WTC11 (cell line): ENCODE measurements around the gene IMPDH1. TPM values are rescaled to one million over a fixed set of nuclear protein-coding genes. Genes with fewer than 3 reads are reported as not detected.

Experiments used
- ATAC-seq: fragments of 200-7000 bp; cut with Tn5 transposase; 2 replicates; pipeline ENCODE4 v1.10.0; 2021; ENCODE audit warnings: mild to moderate bottlenecking, moderate library complexity
- CTCF ChIA-PET: fragments of 300-600 bp; sonication (Branson Sonifier 250); formaldehyde crosslinking; loops from one replicate; lab custom pipeline; 2021; ENCODE audit warnings: antibody characterized with exemption; lab: Charles Lee
- POLR2A ChIA-PET: fragments of 350-600 bp; sonication (Branson Sonifier 250); formaldehyde crosslinking; loops from one replicate; lab custom pipeline; 2021; ENCODE audit warnings: antibody characterized with exemption; lab: Charles Lee
- DNase-seq: peaks from one replicate; pipeline ENCODE4 v3.0.0; 2021; ENCODE audit warnings: low spot score
- H3K27ac Mint-ChIP-seq: 2 replicates; pipeline ENCODE4 v1.8.0; 2021; ENCODE audit warnings: mixed read lengths
- H3K27me3 Mint-ChIP-seq: 2 replicates; pipeline ENCODE4 v1.8.0; 2021; ENCODE audit warnings: low read depth, mild to moderate bottlenecking, moderate library complexity, mixed read lengths
- H3K36me3 Mint-ChIP-seq: 2 replicates; pipeline ENCODE4 v1.8.0; 2021; ENCODE audit warnings: mixed read lengths
- H3K4me1 Mint-ChIP-seq: 2 replicates; pipeline ENCODE4 v1.8.0; 2022; ENCODE audit warnings: mixed read lengths
- H3K4me3 Mint-ChIP-seq: 2 replicates; pipeline ENCODE4 v1.8.0; 2021; ENCODE audit warnings: mild to moderate bottlenecking, moderate library complexity, mixed read lengths
- H3K9me3 Mint-ChIP-seq: 2 replicates; pipeline ENCODE4 v1.8.0; 2021; ENCODE audit warnings: mixed read lengths
- ELF4 ChIP-seq: sonication (generic); formaldehyde crosslinking; IDR thresholded peaks from 2 replicates; pipeline ENCODE4 v1.8.1; 2022; ENCODE audit warnings: low read depth, mild to moderate bottlenecking, moderate library complexity, missing genetic modification reagents
- HMGA2 ChIP-seq: fragments of 250-450 bp; sonication (Bioruptor Pico); IDR thresholded peaks from 2 replicates; pipeline ENCODE4 v1.4.0; 2021; ENCODE audit warnings: mild to moderate bottlenecking, moderate library complexity
- JAZF1 ChIP-seq: fragments of 250-450 bp; sonication (Bioruptor Pico); IDR thresholded peaks from 2 replicates; pipeline ENCODE4 v1.9.0; 2021; ENCODE audit warnings: moderate library complexity, mild to moderate bottlenecking, inconsistent platforms
- KAT7 ChIP-seq: sonication (generic); formaldehyde crosslinking; IDR thresholded peaks from 2 replicates; pipeline ENCODE4 v1.8.1; 2023; ENCODE audit warnings: missing genetic modification reagents, mild to moderate bottlenecking, borderline replicate concordance
- MLX ChIP-seq: sonication (generic); formaldehyde crosslinking; IDR thresholded peaks from 2 replicates; pipeline ENCODE4 v1.8.1; 2023; ENCODE audit warnings: mild to moderate bottlenecking, missing genetic modification reagents, moderate library complexity
- MYBL2 ChIP-seq: sonication (generic); formaldehyde crosslinking; IDR thresholded peaks from 2 replicates; pipeline ENCODE4 v1.8.1; 2023; ENCODE audit warnings: mild to moderate bottlenecking, moderate library complexity, missing genetic modification reagents
- NFATC4 ChIP-seq: fragments of 250-450 bp; sonication (Bioruptor Pico); IDR thresholded peaks from 2 replicates; pipeline ENCODE4 v1.9.0; 2021; ENCODE audit warnings: mild to moderate bottlenecking
- NFYB ChIP-seq: sonication (generic); formaldehyde crosslinking; conservative IDR thresholded peaks from 2 replicates; pipeline ENCODE4 v1.8.0; 2022; ENCODE audit warnings: low read depth, missing genetic modification reagents
- NR2C2 ChIP-seq: sonication (generic); formaldehyde crosslinking; IDR thresholded peaks from 2 replicates; pipeline ENCODE4 v1.8.0; 2022; ENCODE audit warnings: mild to moderate bottlenecking, missing genetic modification reagents
- NR3C1 ChIP-seq: sonication (generic); formaldehyde crosslinking; conservative IDR thresholded peaks from 2 replicates; pipeline ENCODE4 v1.8.1; 2023; ENCODE audit warnings: low read depth, mild to moderate bottlenecking, missing genetic modification reagents
- SMAD4 ChIP-seq: sonication (generic); formaldehyde crosslinking; IDR thresholded peaks from 2 replicates; pipeline ENCODE4 v1.8.0; 2022; ENCODE audit warnings: mild to moderate bottlenecking, missing genetic modification reagents
- TEAD4 ChIP-seq: sonication (generic); formaldehyde crosslinking; IDR thresholded peaks from 2 replicates; pipeline ENCODE4 v1.8.0; 2022; ENCODE audit warnings: mild to moderate bottlenecking, missing genetic modification reagents
- ZMAT4 ChIP-seq: fragments of 250-450 bp; sonication (Bioruptor Pico); IDR thresholded peaks from 2 replicates; pipeline ENCODE4 v1.9.0; 2021; ENCODE audit warnings: mild to moderate bottlenecking
- ZNF416 ChIP-seq: fragments of 250-450 bp; sonication (Bioruptor Pico); IDR thresholded peaks from 2 replicates; pipeline ENCODE4 v1.9.0; 2021; ENCODE audit warnings: mild to moderate bottlenecking, inconsistent platforms
- ZNF423 ChIP-seq: fragments of 250-450 bp; sonication (Bioruptor Pico); IDR thresholded peaks from 2 replicates; pipeline ENCODE4 v2.1.2; 2022; ENCODE audit warnings: mild to moderate bottlenecking, moderate library complexity
- total RNA-seq: library from RNA; stranded (reverse); gene quantifications from 3 replicates; pipeline ENCODE4 v1.2.3, GENCODE V29; 2021
- TF ChIP-seq, protein P1 (sequence below): sonication (generic); formaldehyde crosslinking; IDR thresholded peaks from 2 replicates; pipeline ENCODE4 v1.8.0; 2023; ENCODE audit warnings: mild to moderate bottlenecking, missing genetic modification reagents
- TF ChIP-seq, protein P2 (sequence below): sonication (generic); formaldehyde crosslinking; IDR thresholded peaks from 2 replicates; pipeline ENCODE4 v1.8.0; 2022; ENCODE audit warnings: mild to moderate bottlenecking, missing genetic modification reagents
- TF ChIP-seq, protein P3 (sequence below): sonication (generic); formaldehyde crosslinking; IDR thresholded peaks from 2 replicates; pipeline ENCODE4 v1.8.1; 2022; ENCODE audit warnings: mild to moderate bottlenecking, moderate library complexity, missing genetic modification reagents
- TF ChIP-seq, protein P4 (sequence below): sonication (generic); formaldehyde crosslinking; conservative IDR thresholded peaks from 2 replicates; pipeline ENCODE4 v1.8.1; 2023; ENCODE audit warnings: mild to moderate bottlenecking, low read depth, missing genetic modification reagents, moderate library complexity

IMPDH1 gene
- total RNA-seq, 1 experiment from 2014 or later = 54.2 TPM

- ATAC-seq (no peak), DNase-seq (no peak)
- ChIA-PET POLR2A (interaction anchor here (0.6 kb wide), 2 partner anchors 48 to 274 kb away, joined by 3 read pairs; no protein-coding TSS in a partner anchor), CTCF (interaction anchor here (0.6 to 4.4 kb wide), 15 partner anchors 8 to 176 kb away, joined by 3 to 47 read pairs (median 5); no protein-coding TSS in a partner anchor)
- peak overlapping the region; percentile 70 for H3K4me3 Mint-ChIP-seq
- TF ChIP-seq, protein P1, sequence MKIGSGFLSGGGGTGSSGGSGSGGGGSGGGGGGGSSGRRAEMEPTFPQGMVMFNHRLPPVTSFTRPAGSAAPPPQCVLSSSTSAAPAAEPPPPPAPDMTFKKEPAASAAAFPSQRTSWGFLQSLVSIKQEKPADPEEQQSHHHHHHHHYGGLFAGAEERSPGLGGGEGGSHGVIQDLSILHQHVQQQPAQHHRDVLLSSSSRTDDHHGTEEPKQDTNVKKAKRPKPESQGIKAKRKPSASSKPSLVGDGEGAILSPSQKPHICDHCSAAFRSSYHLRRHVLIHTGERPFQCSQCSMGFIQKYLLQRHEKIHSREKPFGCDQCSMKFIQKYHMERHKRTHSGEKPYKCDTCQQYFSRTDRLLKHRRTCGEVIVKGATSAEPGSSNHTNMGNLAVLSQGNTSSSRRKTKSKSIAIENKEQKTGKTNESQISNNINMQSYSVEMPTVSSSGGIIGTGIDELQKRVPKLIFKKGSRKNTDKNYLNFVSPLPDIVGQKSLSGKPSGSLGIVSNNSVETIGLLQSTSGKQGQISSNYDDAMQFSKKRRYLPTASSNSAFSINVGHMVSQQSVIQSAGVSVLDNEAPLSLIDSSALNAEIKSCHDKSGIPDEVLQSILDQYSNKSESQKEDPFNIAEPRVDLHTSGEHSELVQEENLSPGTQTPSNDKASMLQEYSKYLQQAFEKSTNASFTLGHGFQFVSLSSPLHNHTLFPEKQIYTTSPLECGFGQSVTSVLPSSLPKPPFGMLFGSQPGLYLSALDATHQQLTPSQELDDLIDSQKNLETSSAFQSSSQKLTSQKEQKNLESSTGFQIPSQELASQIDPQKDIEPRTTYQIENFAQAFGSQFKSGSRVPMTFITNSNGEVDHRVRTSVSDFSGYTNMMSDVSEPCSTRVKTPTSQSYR = no peak
- TF ChIP-seq MLX (CRISPR knock-in tag) (no peak), KAT7 (no peak), TEAD4 (CRISPR knock-in tag) (no peak), ZMAT4 (CRISPR knock-in tag) (no peak), NR2C2 (CRISPR knock-in tag) (no peak), NR3C1 (CRISPR knock-in tag) (no peak), MYBL2 (CRISPR knock-in tag) (no peak), HMGA2 (CRISPR knock-in tag) (no peak), ELF4 (CRISPR knock-in tag) (no peak), JAZF1 (no peak), NFYB (no peak), SMAD4 (CRISPR knock-in tag) (no peak), ZNF423 (CRISPR knock-in tag) (no peak), NFATC4 (no peak), ZNF416 (CRISPR knock-in tag) (no peak)
- TF ChIP-seq, protein P2, sequence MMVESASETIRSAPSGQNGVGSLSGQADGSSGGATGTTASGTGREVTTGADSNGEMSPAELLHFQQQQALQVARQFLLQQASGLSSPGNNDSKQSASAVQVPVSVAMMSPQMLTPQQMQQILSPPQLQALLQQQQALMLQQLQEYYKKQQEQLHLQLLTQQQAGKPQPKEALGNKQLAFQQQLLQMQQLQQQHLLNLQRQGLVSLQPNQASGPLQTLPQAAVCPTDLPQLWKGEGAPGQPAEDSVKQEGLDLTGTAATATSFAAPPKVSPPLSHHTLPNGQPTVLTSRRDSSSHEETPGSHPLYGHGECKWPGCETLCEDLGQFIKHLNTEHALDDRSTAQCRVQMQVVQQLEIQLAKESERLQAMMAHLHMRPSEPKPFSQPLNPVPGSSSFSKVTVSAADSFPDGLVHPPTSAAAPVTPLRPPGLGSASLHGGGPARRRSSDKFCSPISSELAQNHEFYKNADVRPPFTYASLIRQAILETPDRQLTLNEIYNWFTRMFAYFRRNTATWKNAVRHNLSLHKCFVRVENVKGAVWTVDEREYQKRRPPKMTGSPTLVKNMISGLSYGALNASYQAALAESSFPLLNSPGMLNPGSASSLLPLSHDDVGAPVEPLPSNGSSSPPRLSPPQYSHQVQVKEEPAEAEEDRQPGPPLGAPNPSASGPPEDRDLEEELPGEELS (CRISPR knock-in tag) = no peak
- TF ChIP-seq, protein P3, sequence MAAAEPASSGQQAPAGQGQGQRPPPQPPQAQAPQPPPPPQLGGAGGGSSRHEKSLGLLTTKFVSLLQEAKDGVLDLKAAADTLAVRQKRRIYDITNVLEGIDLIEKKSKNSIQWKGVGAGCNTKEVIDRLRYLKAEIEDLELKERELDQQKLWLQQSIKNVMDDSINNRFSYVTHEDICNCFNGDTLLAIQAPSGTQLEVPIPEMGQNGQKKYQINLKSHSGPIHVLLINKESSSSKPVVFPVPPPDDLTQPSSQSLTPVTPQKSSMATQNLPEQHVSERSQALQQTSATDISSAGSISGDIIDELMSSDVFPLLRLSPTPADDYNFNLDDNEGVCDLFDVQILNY (CRISPR knock-in tag) = no peak
- TF ChIP-seq, protein P4, sequence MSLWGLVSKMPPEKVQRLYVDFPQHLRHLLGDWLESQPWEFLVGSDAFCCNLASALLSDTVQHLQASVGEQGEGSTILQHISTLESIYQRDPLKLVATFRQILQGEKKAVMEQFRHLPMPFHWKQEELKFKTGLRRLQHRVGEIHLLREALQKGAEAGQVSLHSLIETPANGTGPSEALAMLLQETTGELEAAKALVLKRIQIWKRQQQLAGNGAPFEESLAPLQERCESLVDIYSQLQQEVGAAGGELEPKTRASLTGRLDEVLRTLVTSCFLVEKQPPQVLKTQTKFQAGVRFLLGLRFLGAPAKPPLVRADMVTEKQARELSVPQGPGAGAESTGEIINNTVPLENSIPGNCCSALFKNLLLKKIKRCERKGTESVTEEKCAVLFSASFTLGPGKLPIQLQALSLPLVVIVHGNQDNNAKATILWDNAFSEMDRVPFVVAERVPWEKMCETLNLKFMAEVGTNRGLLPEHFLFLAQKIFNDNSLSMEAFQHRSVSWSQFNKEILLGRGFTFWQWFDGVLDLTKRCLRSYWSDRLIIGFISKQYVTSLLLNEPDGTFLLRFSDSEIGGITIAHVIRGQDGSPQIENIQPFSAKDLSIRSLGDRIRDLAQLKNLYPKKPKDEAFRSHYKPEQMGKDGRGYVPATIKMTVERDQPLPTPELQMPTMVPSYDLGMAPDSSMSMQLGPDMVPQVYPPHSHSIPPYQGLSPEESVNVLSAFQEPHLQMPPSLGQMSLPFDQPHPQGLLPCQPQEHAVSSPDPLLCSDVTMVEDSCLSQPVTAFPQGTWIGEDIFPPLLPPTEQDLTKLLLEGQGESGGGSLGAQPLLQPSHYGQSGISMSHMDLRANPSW = no peak
- no peaks in the 10 kb centered on the region for H3K9me3 Mint-ChIP-seq
- peaks cover 76% of the 10 kb centered on the region for H3K27me3 Mint-ChIP-seq
- H3K36me3 Mint-ChIP-seq = no peaks in the 10 kb centered on the region
- H3K27ac Mint-ChIP-seq = no peak overlapping the region
- H3K4me1 Mint-ChIP-seq = peaks cover 37% of the 10 kb centered on the region
These were observed 1.8 kb downstream of the IMPDH1 start for GRCh38 chr7:128407751-128408708.
